T-helper 2 cell treated with Interferon-gamma antibody and Interleukin-4, amounts not matched to agents 5 μg/mL and 100 μg/mL, for 36 hours (primary cell): ENCODE results near the gene CUZD1.

Source experiments
- DNase-seq: peaks from one replicate; pipeline ENCODE4 v3.0.0; 2021; ENCODE audit warnings: low spot score
- H3K27ac Mint-ChIP-seq: one replicate; pipeline ENCODE4 v1.8.0; 2021; ENCODE audit warnings: mild to moderate bottlenecking, mixed read lengths
- H3K27me3 Mint-ChIP-seq: one replicate; pipeline ENCODE4 v1.8.0; 2021; ENCODE audit warnings: low read depth, mixed read lengths
- H3K36me3 Mint-ChIP-seq: one replicate; pipeline ENCODE4 v1.8.0; 2021; ENCODE audit warnings: low read depth, mixed read lengths
- H3K4me1 Mint-ChIP-seq: one replicate; pipeline ENCODE4 v1.8.0; 2021; ENCODE audit warnings: low read depth, mixed read lengths
- H3K4me3 Mint-ChIP-seq: one replicate; pipeline ENCODE4 v1.8.0; 2022; ENCODE audit warnings: mild to moderate bottlenecking, moderate library complexity, mixed read lengths
- H3K9me3 Mint-ChIP-seq: one replicate; pipeline ENCODE4 v1.8.0; 2021; ENCODE audit warnings: mixed read lengths

CUZD1 gene

GRCh38 chr10:122849090-122849489 lies 3.4 kb upstream of the CUZD1 start:
- no peak overlapping the region for H3K27ac Mint-ChIP-seq
- peaks cover 3% of the 10 kb centered on the region for H3K9me3 Mint-ChIP-seq
- H3K4me1 Mint-ChIP-seq: peaks cover 19% of the 10 kb centered on the region
- DNase-seq: no peak
- no peak overlapping the region for H3K4me3 Mint-ChIP-seq
- no peaks in the 10 kb centered on the region for H3K27me3 Mint-ChIP-seq
- peaks cover 63% of the 10 kb centered on the region for H3K36me3 Mint-ChIP-seq

GRCh38 chr10:122847782-122848604 lies 2.3 kb upstream of the CUZD1 start:
- DNase-seq: no peak
- Mint-ChIP-seq H3K27me3 (no peaks in the 10 kb centered on the region), H3K4me3 (no peak overlapping the region), H3K9me3 (peaks cover 3% of the 10 kb centered on the region), H3K27ac (no peak overlapping the region), H3K4me1 (peaks cover 11% of the 10 kb centered on the region), H3K36me3 (peaks cover 53% of the 10 kb centered on the region)

- peaks cover 8% of the 10 kb centered on the region for H3K4me1 Mint-ChIP-seq
- H3K27me3 Mint-ChIP-seq: no peaks in the 10 kb centered on the region
- peaks cover 7% of the 10 kb centered on the region for H3K9me3 Mint-ChIP-seq
- no peak overlapping the region for H3K27ac Mint-ChIP-seq
- DNase-seq: no peak
- no peak overlapping the region for H3K4me3 Mint-ChIP-seq
- peaks cover 43% of the 10 kb centered on the region for H3K36me3 Mint-ChIP-seq
Observed at GRCh38 chr10:122844146-122844545, 1.5 kb downstream of the CUZD1 start.

GRCh38 chr10:122841569-122841968 lies 4.1 kb downstream of the CUZD1 start:
- H3K27ac Mint-ChIP-seq: no peak overlapping the region
- H3K4me1 Mint-ChIP-seq: peaks cover 2% of the 10 kb centered on the region
- peaks cover 57% of the 10 kb centered on the region for H3K36me3 Mint-ChIP-seq
- no peak for DNase-seq
- H3K27me3 Mint-ChIP-seq: no peaks in the 10 kb centered on the region
- no peak overlapping the region for H3K4me3 Mint-ChIP-seq
- H3K9me3 Mint-ChIP-seq: peaks cover 6% of the 10 kb centered on the region

- Mint-ChIP-seq H3K36me3 (peaks cover 59% of the 10 kb centered on the region), H3K9me3 (peaks cover 9% of the 10 kb centered on the region), H3K27ac (no peak overlapping the region)
Observed at GRCh38 chr10:122839505-122839904, 6.2 kb downstream of the CUZD1 start.

GRCh38 chr10:122838880-122839279 lies 6.8 kb downstream of the CUZD1 start:
- peaks cover 56% of the 10 kb centered on the region for H3K36me3 Mint-ChIP-seq

More at GRCh38 chr10:122839505-122839904, 6.2 kb downstream of the CUZD1 start:
- no peaks in the 10 kb centered on the region for H3K4me1 Mint-ChIP-seq
- no peak for DNase-seq
- H3K4me3 Mint-ChIP-seq: no peak overlapping the region
- no peaks in the 10 kb centered on the region for H3K27me3 Mint-ChIP-seq

GRCh38 chr10:122835908-122836307 lies 9.7 kb downstream of the CUZD1 start:
- H3K27ac Mint-ChIP-seq: no peak overlapping the region
- H3K36me3 Mint-ChIP-seq: peaks cover 71% of the 10 kb centered on the region
- no peak for DNase-seq
- no peak overlapping the region for H3K4me3 Mint-ChIP-seq
- H3K4me1 Mint-ChIP-seq: no peaks in the 10 kb centered on the region
- peaks cover 5% of the 10 kb centered on the region for H3K9me3 Mint-ChIP-seq
- H3K27me3 Mint-ChIP-seq: no peaks in the 10 kb centered on the region

More at GRCh38 chr10:122838880-122839279, 6.8 kb downstream of the CUZD1 start:
- Mint-ChIP-seq H3K27ac (no peak overlapping the region), H3K4me1 (no peaks in the 10 kb centered on the region), H3K9me3 (peaks cover 9% of the 10 kb centered on the region), H3K27me3 (no peaks in the 10 kb centered on the region), H3K4me3 (no peak overlapping the region)
- DNase-seq: no peak

- peaks cover 2% of the 10 kb centered on the region for H3K9me3 Mint-ChIP-seq
- peaks cover 40% of the 10 kb centered on the region for H3K36me3 Mint-ChIP-seq
- H3K4me1 Mint-ChIP-seq: no peaks in the 10 kb centered on the region
- no peak overlapping the region for H3K27ac Mint-ChIP-seq
- DNase-seq: no peak
- H3K4me3 Mint-ChIP-seq: no peak overlapping the region
- H3K27me3 Mint-ChIP-seq: peaks cover 5% of the 10 kb centered on the region
Observed at GRCh38 chr10:122830965-122831353, 14.7 kb downstream of the CUZD1 start.

GRCh38 chr10:122830273-122830964 lies 15.2 kb downstream of the CUZD1 start:
- DNase-seq: no peak
- Mint-ChIP-seq H3K9me3 (no peaks in the 10 kb centered on the region), H3K4me1 (no peaks in the 10 kb centered on the region), H3K4me3 (no peak overlapping the region), H3K36me3 (peaks cover 35% of the 10 kb centered on the region), H3K27ac (no peak overlapping the region), H3K27me3 (peaks cover 5% of the 10 kb centered on the region)

GRCh38 chr10:122829454-122829853 lies 16.2 kb downstream of the CUZD1 start:
- no peak for DNase-seq
- Mint-ChIP-seq H3K27ac (no peak overlapping the region), H3K4me1 (no peaks in the 10 kb centered on the region), H3K27me3 (peaks cover 9% of the 10 kb centered on the region), H3K9me3 (no peaks in the 10 kb centered on the region), H3K36me3 (peaks cover 28% of the 10 kb centered on the region), H3K4me3 (no peak overlapping the region)

GRCh38 chr10:122828716-122829255 lies 16.9 kb downstream of the CUZD1 start:
- no peak for DNase-seq
- peaks cover 9% of the 10 kb centered on the region for H3K27me3 Mint-ChIP-seq
- no peak overlapping the region for H3K27ac Mint-ChIP-seq
- H3K4me3 Mint-ChIP-seq: no peak overlapping the region
- no peaks in the 10 kb centered on the region for H3K9me3 Mint-ChIP-seq
- no peaks in the 10 kb centered on the region for H3K4me1 Mint-ChIP-seq
- H3K36me3 Mint-ChIP-seq: peaks cover 27% of the 10 kb centered on the region

- H3K27me3 Mint-ChIP-seq: peaks cover 9% of the 10 kb centered on the region
- H3K4me1 Mint-ChIP-seq: no peaks in the 10 kb centered on the region
Observed at GRCh38 chr10:122827302-122827701, 18.4 kb downstream of the CUZD1 start.

GRCh38 chr10:122822973-122823690 lies 22.5 kb downstream of the CUZD1 start:
- no peak overlapping the region for H3K27ac Mint-ChIP-seq
- H3K4me1 Mint-ChIP-seq: no peaks in the 10 kb centered on the region
- no peak overlapping the region for H3K4me3 Mint-ChIP-seq
- no peaks in the 10 kb centered on the region for H3K36me3 Mint-ChIP-seq
- DNase-seq: no peak
- H3K27me3 Mint-ChIP-seq: peaks cover 24% of the 10 kb centered on the region
- no peaks in the 10 kb centered on the region for H3K9me3 Mint-ChIP-seq

More at GRCh38 chr10:122827302-122827701, 18.4 kb downstream of the CUZD1 start:
- Mint-ChIP-seq H3K36me3 (peaks cover 16% of the 10 kb centered on the region), H3K4me3 (no peak overlapping the region), H3K9me3 (no peaks in the 10 kb centered on the region), H3K27ac (no peak overlapping the region)
- DNase-seq: no peak

GRCh38 chr10:122821808-122822207 lies 23.8 kb downstream of the CUZD1 start:
- Mint-ChIP-seq H3K27ac (no peak overlapping the region), H3K4me3 (no peak overlapping the region), H3K9me3 (no peaks in the 10 kb centered on the region), H3K27me3 (peaks cover 28% of the 10 kb centered on the region), H3K36me3 (no peaks in the 10 kb centered on the region), H3K4me1 (no peaks in the 10 kb centered on the region)
- DNase-seq: no peak
